ENCODE results near the gene CDK14. TPM values are rescaled to one million over a fixed set of nuclear protein-coding genes. Genes with fewer than 3 reads are reported as not detected.

The CDK14 gene
- total and polyA plus RNA-seq, 2 donors (not counting 1 experiment from before 2014, with no cell fraction given), result 42.1 to 167 TPM

DNA sequence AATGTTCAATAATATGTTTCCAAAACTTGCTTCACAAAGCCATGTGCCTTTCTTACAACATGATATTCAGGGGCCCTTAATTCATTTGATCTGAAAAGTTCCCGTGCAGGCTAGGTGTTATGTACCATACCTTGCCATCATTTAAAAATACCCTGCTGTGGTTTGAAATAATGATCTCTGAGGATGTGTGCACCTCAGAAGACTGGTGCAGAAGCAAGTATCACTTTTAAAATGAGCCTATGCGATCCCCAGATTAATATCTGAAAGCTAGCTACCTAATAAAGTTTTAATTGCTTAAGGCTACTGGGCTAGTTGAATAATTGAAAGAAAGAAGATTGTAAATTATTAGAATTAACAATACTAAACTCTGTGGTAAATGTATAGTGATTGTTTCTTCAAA is 262.4 kb downstream of the CDK14 start:
- DNase-seq (no peak), ATAC-seq (ENCODE audit: low read depth) (no peak)
- no CpG with 5 or more reads among the region's 2 CpGs for WGBS (ENCODE audit: insufficient coverage)
- Histone ChIP-seq H3K4me1 (ENCODE audit: control insufficient read depth in 2 of 2, insufficient read depth in 2 of 2, low read length in 2 of 2) (no peaks in the 10 kb centered on the region), H3K27ac (ENCODE audit: low read length in 2 of 2) (no peak overlapping the region), H3K9me3 (ENCODE audit: control extremely low read depth in 1 of 3, control insufficient read depth in 2 of 3, insufficient read depth in 1 of 3, low read length in 2 of 3) (no peaks in the 10 kb centered on the region), H2AFZ (ENCODE audit: insufficient read depth, low read depth, low read length, poor library complexity, severe bottlenecking) (no peak overlapping the region), H3K79me2 (ENCODE audit: control insufficient read depth, insufficient read depth, low read length) (peaks cover 14% of the 10 kb centered on the region), H3K4me2 (replicated peaks; ENCODE audit: low read depth, low read length, poor library complexity, severe bottlenecking) (no peak overlapping the region), H3K9ac (ENCODE audit: low read length) (no peak overlapping the region), H3K27me3 (replicated peaks in 1 of 4; ENCODE audit: control extremely low read depth in 1 of 4, control insufficient read depth in 3 of 4, insufficient read depth in 4 of 4, low read length in 3 of 4) (no peaks in the 10 kb centered on the region), H3K36me3 (replicated peaks in 1 of 2; ENCODE audit: control extremely low read depth in 1 of 2, control insufficient read depth in 1 of 2, extremely low read depth in 1 of 2, insufficient read depth in 2 of 2, low read length in 1 of 2) (peaks cover 0 to 3% of the 10 kb centered on the region in 2 experiments), H4K20me1 (ENCODE audit: control insufficient read depth, insufficient read depth, low read length, poor library complexity, severe bottlenecking) (peaks cover 33% of the 10 kb centered on the region), H3K4me3 (ENCODE audit: control extremely low read depth in 1 of 5, extremely low read depth in 1 of 5, insufficient read depth in 1 of 5, low read depth in 2 of 5, low read length in 4 of 5) (no peak overlapping the region)
- H3K4me3 Mint-ChIP-seq, result no peak overlapping the region
- POLR2A ChIA-PET, result no interaction called here
- H3K9me3 Mint-ChIP-seq (ENCODE audit: insufficient read depth), result no peaks in the 10 kb centered on the region
- H3K4me1 Mint-ChIP-seq, result peaks cover 27% of the 10 kb centered on the region
- CTCF ChIA-PET, result no interaction called here
- no peak overlapping the region for H3K27ac Mint-ChIP-seq
- no peaks in the 10 kb centered on the region for H3K27me3 Mint-ChIP-seq
- no peak for TF ChIP-seq EZH2 (IDR thresholded peaks at IDR 0.05; ENCODE audit: borderline replicate concordance, insufficient read depth, low read depth, low read length, poor library complexity, severe bottlenecking)
- TF ChIP-seq, protein P1, sequence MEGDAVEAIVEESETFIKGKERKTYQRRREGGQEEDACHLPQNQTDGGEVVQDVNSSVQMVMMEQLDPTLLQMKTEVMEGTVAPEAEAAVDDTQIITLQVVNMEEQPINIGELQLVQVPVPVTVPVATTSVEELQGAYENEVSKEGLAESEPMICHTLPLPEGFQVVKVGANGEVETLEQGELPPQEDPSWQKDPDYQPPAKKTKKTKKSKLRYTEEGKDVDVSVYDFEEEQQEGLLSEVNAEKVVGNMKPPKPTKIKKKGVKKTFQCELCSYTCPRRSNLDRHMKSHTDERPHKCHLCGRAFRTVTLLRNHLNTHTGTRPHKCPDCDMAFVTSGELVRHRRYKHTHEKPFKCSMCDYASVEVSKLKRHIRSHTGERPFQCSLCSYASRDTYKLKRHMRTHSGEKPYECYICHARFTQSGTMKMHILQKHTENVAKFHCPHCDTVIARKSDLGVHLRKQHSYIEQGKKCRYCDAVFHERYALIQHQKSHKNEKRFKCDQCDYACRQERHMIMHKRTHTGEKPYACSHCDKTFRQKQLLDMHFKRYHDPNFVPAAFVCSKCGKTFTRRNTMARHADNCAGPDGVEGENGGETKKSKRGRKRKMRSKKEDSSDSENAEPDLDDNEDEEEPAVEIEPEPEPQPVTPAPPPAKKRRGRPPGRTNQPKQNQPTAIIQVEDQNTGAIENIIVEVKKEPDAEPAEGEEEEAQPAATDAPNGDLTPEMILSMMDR (IDR thresholded peaks at IDR 0.05), result no peak
- intact Hi-C loops (cut with micrococcal nuclease), result no loop called here

GRCh38 chr7:90859521-90859920 is 263.4 kb downstream of the CDK14 start:
- Histone ChIP-seq H3K4me3 (ENCODE audit: control extremely low read depth in 1 of 5, extremely low read depth in 1 of 5, insufficient read depth in 1 of 5, low read depth in 2 of 5, low read length in 4 of 5) (no peak overlapping the region), H3K4me2 (replicated peaks; ENCODE audit: low read depth, low read length, poor library complexity, severe bottlenecking) (no peak overlapping the region), H3K27ac (ENCODE audit: low read length in 2 of 2) (no peak overlapping the region), H3K36me3 (replicated peaks in 1 of 2; ENCODE audit: control extremely low read depth in 1 of 2, control insufficient read depth in 1 of 2, extremely low read depth in 1 of 2, insufficient read depth in 2 of 2, low read length in 1 of 2) (peaks cover 0 to 3% of the 10 kb centered on the region in 2 experiments), H3K27me3 (replicated peaks in 1 of 4; ENCODE audit: control extremely low read depth in 1 of 4, control insufficient read depth in 3 of 4, insufficient read depth in 4 of 4, low read length in 3 of 4) (no peaks in the 10 kb centered on the region), H3K4me1 (ENCODE audit: control insufficient read depth in 2 of 2, insufficient read depth in 2 of 2, low read length in 2 of 2) (no peaks in the 10 kb centered on the region), H3K79me2 (ENCODE audit: control insufficient read depth, insufficient read depth, low read length) (peaks cover 14% of the 10 kb centered on the region), H4K20me1 (ENCODE audit: control insufficient read depth, insufficient read depth, low read length, poor library complexity, severe bottlenecking) (peaks cover 28% of the 10 kb centered on the region), H2AFZ (ENCODE audit: insufficient read depth, low read depth, low read length, poor library complexity, severe bottlenecking) (no peak overlapping the region), H3K9ac (ENCODE audit: low read length) (no peak overlapping the region), H3K9me3 (ENCODE audit: control extremely low read depth in 1 of 3, control insufficient read depth in 2 of 3, insufficient read depth in 1 of 3, low read length in 2 of 3) (no peaks in the 10 kb centered on the region)
- Mint-ChIP-seq H3K27me3 (no peaks in the 10 kb centered on the region), H3K27ac (no peak overlapping the region), H3K4me1 (peaks cover 27% of the 10 kb centered on the region), H3K4me3 (no peak overlapping the region), H3K9me3 (ENCODE audit: insufficient read depth) (no peaks in the 10 kb centered on the region)
- ChIA-PET POLR2A (no interaction called here), CTCF (no interaction called here)
- DNase-seq (no peak), ATAC-seq (ENCODE audit: low read depth) (no peak)
- TF ChIP-seq, protein P1 (IDR thresholded peaks at IDR 0.05), result no peak
- TF ChIP-seq EZH2 (IDR thresholded peaks at IDR 0.05; ENCODE audit: borderline replicate concordance, insufficient read depth, low read depth, low read length, poor library complexity, severe bottlenecking), result no peak
- intact Hi-C loops (cut with micrococcal nuclease), result no loop called here
